CD4-positive, alpha-beta T cell treated with Interleukin-21 for 1 hour (primary cell): ENCODE results near the gene P3H3.
A peak's percentile ranks its signal among the peaks of the same experiment; 100 is the strongest.
"Not testable (repeated sequence)": the region's sequence is repeated elsewhere in the genome, so short reads cannot be mapped to it uniquely, and the experiment has no call there.

Experiments
- DNase-seq: peaks from one replicate; pipeline ENCODE4 v3.0.0-alpha.2; 2020

The P3H3 gene

DNA sequence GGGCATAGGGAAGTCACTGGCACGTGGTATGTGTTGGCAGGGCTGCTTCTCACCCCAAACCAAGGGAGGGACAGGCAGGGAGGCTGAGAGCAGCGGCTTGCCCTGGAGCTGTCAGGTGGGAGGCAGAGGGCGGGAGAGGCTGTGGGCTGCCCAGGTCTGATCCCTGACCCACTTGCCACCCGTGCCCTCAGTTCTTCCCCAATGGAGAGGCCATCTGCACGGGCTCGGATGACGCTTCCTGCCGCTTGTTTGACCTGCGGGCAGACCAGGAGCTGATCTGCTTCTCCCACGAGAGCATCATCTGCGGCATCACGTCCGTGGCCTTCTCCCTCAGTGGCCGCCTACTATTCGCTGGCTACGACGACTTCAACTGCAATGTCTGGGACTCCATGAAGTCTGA, 17.2 kb downstream of the P3H3 start:
- DNase-seq, result no peak

DNA sequence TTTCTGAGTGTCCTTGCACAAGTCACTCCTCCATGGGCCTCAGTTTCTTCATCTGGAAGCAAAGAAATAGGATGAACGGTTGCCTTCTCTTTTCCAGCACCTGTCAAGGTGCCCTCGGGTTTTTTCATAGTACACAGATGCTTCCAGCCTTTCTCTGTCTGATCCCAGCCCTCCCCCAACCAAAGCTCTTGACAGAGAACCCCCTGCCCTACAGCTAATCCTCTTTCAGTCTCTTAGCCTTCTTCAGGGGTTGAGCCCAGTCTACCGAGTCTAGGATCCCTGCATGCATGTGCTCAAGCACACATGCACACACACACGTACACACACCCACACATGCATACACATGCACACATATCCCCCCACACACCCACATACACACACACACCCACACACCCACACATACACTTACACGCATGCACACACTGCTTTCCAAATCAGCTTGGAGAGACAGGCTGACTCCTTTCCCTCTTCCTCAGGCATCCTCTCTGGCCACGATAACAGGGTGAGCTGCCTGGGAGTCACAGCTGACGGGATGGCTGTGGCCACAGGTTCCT, 18.2 kb downstream of the P3H3 start:
- DNase-seq, result no peak

DNA sequence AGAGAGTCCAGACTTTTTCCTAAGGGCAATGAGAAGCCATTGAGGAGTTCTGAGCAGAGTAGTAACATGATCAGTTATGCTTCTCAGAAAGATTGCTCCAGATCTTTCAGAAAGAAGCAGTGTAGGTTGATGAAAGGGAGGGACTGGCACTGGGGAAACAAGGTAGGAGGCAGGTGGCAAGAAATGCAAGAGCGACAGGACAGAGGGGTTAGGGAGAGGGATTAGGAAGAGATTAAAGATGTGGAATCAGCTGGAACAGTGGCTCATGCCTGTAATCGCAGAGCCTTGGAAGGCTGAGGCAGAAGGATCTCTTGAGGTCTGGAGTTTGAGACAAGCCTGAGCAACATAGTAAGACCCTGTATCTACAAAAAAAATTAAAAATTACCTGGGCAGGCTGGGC, 19.5 kb downstream of the P3H3 start:
- no peak for DNase-seq

DNA sequence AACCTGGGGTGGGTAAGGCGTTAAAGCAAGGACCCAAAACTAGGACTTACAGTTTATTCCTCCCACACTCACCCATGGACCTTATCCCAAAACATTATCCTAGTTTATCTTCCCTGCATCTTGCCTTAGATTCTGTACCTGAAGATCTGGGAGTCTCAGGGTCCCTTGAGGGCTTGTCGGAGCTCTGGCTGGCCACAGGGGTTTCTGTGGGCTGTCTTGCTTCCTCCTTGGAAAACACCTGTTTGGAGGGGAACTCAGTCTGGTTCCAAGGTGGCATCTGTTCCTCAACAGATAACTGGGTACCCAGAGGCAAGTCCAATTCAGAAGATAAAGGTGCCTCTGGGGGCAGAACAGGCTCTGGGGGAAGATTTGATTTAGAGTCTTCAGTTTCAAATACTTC, 21.2 kb downstream of the P3H3 start:
- no peak for DNase-seq

DNA sequence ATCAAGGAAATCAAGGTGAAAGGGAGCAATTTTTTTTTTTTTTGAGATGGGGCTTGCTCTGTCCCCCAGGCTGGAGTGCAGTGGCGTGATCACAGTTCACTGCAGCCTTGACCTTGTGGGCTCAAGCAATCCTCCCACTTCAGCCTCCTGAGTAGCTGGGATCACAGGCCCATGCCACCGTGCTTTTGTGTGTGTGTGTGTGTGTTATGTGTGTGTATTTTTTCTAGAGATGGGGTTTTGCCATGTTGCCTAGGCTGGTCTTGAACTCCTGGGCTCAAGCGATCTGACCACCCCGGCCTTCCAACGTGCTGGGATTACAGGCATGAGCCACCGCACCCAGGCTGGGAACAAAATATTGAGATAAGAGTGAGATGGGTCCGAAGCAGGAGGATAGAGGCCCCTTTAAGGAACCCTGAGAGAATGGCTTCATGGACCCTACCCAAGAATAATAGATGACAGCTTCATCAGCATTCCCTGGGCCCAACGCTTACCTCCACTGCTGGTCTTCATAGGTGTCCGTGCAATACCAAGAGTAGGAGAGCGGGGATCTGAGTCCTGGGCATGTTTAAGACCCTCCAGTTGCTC, 21.9 kb downstream of the P3H3 start:
- no peak for DNase-seq

DNA sequence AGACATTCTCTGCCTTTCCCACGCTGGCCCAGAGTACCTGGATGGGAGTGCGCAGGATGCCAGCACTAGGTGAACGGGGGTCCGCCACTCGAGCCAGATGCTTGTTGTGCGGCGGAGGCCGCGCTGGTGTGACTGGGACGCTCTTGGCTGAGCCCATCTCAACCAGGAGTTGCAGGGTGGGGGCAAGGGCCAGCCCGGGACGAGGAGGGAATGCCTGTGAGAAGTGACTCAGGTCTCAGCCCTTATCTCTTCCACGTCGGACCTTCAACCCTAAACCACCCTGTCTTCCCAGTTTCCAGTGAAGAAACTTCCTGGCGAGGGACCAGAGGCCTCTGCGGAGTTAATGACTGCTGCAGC, 22.6 kb downstream of the P3H3 start:
- DNase-seq, result no peak

DNA sequence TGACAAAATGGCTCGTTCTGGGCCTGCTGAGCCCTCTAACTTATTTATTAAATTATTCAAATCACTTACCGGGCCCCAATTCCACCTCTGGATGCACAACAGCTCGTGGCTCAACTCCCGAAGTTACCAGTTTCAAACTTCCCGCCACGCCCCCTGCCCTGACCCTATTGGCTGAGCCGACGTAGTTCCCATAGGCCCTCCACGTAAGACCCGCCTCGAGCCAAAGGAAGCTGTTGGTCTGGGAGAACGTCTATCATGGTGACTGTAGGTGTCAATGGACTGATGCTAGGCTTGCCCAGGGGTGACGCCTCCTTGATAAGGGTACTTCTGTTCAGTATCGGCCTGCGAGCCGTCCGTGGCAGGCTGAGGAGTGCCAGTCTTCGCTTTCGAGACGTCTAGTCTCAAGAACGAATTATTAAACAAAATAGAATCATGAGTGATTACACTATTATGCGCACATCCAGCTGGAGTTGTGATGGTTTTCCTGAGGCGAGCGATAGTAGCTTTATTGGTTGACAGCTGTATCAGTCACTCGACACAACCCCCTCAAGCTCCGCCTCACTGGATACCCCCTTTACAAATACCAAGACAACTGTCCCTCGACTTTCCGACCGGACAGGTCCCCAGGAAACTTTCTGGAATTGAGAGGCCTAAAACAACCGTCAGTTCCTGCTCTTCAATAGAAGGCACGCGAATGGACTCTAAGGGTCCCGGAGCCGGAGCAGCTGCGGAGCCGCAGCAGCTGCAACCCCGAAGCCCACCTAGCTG, 23.1 kb downstream of the P3H3 start, which contains the start of gene CDCA3:
Gene CDCA3 (minus strand): TSS at position 134 of the 768 bp plus-strand sequence. CDS start 334 bp downstream, outside the sequence.
- DNase-seq, result peak; percentile 97

DNA sequence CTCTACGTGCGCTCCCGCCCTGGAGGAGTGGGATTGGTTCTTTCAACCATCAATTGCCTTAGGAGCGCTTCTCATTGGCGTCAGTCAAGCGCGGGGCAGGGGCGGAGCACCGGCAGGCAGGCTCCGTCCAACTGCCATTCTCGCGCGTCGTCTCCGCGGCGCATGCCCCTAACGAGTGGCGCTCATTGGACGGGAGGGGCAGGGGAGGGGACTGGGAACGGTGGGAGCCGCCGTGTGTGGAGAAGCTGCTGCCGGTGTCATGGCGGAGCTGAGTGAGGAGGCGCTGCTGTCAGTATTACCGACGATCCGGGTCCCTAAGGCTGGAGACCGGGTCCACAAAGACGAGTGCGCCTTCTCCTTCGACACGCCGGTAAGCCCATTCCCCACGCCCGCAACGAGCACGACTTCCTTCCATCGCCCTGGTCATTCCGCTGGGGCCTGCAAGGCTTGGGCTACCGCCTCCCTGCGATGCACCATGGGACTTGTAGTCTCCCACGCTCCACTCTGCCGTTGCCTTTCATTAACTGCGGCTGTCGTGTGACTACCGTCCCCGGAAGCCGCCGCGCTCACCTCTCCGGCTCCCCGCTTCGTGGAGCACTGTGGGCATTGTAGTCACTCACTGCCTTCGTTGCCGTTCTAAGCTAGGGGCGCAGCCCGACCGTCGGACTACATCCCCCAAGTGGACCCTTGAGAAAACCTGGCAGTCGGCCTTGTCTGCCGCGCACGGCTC, 23.9 kb downstream of the P3H3 start, which contains the start of gene USP5:
Gene USP5 (plus strand): TSS at position 230 of the 730 bp plus-strand sequence. CDS start 30 bp downstream, at position 260.
- DNase-seq, result peak; percentile 99

DNA sequence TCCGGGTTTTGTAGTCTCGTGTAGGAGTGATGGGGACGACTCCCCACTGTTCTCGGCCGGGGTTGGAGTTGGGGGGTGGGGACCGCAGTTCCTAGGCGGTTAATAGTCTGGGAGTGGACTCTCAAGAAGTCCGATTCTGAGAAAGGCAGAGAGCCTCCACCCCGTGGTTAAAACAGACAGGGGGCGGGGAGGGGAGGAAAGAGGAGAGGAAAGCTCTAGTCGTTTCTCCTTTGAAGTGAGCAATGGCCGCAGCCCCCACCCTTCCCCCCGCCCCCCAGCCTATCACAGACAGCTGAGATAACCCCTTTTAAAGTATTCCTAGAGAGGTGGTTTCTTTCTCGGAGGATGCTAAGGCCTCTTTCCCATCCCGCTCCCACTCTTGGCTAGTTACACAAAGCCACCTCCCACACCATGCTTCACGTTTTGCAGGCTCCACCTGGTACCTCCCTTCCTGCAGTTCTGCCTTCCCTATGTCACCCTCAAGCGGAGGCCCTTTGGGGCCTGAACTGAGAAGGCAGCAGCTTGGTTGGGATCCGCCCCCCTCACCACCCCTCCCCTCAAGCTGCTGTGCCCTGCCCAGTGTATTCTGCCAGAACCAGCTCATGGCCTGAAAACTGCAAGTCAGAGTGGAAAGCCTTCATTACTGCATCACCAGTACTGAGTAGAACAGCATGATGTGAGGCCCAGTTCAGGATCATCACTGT, 24.6 kb downstream of the P3H3 start:
- peak; percentile 73 for DNase-seq

DNA sequence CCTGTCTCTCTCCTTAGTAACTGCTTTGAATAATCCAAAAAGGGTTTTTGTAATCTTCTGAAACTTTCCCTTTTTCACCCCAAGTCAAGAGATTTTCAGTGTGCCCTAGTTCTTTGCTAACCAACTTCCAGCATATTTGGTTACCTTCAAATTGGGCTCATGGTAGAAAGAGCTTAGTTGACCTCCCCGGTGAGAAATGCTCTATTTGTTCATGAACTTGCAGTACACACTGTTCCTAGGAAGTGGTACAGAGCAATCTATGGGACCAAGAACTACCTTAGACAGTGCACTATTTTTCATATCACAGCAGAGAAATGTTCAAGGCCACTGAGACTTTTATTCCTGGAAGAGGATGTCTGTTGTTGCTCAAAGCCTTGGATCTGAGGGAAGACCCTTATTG, 25.4 kb downstream of the P3H3 start:
- no peak for DNase-seq

DNA sequence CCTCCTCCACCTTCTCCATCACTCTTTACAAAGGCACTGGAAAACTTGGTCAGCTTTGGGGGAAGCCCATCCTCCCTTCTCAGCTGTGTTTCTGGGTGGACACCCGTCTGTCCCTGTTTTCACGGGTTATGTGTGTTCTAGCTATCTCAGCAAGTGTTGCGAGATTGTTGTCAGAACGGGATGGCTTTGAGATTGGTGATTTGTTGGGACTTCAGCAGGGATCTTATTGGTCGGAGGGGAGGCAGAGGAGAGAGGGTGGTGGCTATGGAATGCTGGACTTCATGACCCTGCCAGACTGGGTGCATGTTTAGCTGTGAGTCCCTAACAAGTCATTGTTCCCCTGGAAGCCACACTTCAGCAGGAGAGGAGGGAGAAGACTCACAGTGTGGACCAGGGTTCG, 25.8 kb downstream of the P3H3 start:
- no peak for DNase-seq

DNA sequence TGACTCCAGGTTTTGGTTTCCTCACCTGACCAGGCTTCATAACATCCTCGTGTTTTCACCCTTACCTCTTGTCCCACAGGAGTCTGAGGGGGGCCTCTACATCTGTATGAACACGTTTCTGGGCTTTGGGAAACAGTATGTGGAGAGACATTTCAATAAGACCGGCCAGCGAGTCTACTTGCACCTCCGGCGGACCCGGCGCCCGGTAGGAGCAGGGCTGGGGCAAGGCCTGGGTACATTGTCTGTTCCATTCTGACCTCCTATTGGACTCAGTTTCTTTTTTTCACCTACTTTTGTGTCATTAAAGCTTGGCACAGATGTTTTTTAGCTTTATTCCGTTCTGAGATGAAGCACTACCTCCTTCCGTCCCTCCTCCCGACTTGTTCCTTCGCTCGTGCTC, 27.1 kb downstream of the P3H3 start:
- no peak for DNase-seq

DNA sequence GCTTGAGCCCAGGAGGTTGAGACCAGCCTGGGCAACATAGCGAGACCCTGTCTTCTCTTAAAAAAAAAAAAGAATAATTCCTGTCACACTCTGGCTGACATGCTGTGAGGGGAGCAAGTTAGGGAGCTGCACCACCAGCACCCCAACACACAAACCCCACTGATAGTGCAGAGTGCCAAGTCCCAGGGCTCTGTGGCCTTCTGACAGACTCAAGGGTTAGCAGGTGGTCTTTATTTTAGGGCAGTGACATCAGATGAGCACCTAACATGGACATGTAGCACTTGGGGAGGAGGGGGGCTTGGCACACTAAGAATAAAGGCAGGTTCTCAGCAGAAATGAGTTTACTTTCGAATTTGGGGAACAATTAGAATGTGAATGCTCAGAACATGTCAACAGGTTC, 30.6 kb downstream of the P3H3 start:
- no peak for DNase-seq

DNA sequence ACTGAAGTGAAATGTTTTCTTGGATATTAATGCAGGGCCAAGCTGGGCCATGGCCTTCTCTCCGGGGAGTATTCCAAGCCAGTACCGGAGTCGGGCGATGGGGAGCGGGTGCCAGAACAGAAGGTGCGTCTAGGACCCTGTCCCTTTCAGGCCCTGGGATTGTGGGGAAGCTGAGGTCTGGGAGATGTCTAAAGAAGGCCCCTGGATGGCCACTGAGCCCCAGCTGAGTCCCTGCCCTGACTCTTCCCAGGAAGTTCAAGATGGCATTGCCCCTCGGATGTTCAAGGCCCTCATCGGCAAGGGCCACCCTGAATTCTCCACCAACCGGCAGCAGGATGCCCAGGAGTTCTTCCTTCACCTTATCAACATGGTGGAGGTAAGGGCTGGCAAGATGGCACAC, 31.9 kb downstream of the P3H3 start:
- DNase-seq, result no peak

DNA sequence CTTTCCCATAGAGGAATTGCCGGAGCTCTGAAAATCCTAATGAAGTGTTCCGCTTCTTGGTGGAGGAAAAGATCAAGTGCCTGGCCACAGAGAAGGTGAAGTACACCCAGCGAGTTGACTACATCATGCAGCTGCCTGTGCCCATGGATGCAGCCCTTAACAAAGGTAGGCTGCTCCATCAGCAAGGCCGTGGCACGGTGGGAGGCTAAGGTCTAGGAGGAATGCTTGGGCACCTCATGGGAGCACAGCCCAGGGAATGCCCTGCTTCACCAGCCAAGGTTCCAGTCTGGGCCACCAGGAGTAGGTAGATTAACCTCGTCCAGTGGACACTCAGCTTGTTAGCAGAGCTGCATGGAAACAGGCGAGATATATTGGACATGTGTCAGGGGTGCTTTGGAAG, 32.7 kb downstream of the P3H3 start:
- no peak for DNase-seq

DNA sequence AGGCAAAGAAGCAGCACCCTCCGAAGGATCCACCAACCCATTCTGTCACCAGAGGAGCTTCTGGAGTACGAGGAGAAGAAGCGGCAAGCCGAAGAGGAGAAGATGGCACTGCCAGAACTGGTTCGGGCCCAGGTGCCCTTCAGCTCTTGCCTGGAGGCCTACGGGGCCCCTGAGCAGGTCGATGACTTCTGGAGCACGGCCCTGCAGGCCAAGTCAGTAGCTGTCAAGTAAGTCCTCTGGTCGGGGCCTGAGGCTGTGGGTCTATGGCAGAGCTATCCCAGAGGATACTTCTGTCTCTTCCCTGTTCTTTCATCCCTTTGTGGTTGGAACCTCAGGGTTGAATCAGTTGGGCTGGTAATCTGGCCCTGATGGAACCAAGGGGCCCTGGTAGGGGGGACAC, 33.2 kb downstream of the P3H3 start:
- no peak for DNase-seq

DNA sequence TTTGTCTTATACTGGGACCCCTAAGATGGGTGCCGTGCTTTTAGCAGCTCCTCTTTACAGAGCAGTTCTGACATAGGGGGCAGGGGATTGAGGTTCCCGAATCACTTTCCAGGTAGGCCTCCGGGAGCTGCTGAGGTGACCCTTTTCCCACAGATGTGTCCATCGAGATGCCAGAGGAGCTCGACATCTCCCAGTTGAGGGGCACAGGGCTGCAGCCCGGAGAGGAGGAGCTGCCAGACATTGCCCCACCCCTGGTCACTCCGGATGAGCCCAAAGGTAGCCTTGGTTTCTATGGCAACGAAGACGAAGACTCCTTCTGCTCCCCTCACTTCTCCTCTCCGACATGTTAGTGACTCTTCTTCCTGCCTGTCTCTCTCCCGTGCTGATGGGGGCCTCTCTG, 34.8 kb downstream of the P3H3 start:
- no peak for DNase-seq

DNA sequence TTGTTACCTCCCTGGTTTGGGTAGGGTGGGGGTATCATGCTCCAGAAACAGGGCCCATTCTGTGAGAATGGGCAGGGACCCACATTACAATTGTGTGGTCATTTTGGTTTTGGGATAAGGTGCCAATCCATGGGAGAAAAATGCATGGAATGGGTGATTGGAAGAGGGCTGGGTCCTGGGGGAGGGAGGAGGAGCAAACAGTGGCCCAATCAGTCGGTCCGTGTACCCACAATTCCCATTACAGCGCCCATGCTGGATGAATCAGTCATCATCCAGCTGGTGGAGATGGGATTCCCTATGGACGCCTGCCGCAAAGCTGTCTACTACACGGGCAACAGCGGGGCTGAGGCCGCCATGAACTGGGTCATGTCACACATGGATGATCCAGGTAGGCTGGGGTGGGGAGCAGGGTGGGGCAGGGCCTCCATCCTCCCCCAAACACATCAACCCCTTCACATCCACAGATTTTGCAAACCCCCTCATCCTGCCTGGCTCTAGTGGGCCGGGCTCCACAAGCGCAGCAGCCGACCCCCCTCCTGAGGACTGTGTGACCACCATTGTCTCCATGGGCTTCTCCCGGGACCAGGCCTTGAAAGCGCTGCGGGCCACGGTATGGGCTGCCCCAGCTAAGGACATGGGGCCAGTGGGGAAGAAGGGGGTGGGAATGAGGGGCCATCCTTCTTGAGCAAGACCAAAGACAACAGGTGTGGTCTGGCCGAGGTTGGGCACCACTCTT, 35.5 kb downstream of the P3H3 start:
- no peak for DNase-seq

DNA sequence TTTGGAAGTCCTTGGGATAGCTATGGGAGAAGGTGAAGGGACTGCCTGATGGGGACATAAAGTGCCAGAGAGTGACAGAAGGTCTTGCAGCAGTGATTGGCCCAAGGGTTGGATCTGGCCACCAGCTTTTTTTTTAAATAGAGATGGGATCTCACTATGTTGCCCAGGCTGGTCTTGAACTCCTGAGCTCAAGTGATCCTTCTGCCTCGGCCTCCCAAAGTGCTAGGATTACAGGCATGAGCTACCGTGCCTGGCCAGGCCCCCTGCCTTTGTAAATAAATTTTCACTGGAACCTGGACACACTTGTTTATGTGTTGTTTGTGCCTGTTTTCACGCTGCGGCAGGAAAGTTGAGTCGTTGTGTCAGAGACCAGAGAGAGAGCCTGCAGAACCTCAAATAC, 37.1 kb downstream of the P3H3 start:
- not testable (repeated sequence) for DNase-seq

DNA sequence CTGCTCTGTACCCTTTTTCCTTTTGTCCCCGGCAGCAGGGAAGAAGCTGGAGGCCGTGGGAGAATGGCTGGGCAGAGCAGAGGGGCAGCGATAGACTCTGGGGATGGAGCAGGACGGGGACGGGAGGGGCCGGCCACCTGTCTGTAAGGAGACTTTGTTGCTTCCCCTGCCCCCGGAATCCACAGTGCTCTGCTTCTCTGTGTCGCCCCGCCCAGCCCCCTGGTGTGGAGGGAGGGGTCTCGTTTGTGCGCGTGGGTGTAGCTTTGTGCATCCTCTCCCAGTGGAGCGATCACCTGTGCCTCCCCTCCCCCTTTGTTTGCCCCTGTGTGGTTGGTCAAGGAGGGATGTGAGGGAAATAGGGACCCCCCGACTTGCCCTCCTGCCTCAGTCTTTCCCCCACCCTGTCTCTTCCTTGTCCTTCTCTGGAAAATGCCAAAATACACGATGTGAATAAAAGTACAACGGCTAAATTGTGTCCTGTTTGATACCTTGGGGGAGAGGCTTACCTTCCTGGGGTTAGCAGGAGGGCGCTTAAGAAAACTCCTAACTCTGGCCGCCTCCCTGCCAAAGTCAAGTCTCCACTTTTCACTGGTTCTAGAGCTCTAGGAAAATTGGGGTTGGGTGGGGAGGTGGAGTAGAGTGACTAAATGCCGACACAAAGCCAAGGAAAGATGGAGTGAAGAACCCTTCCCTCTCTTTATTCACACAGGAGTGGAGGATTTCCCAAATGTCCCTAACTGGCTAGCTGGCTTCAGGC, 38.1 kb downstream of the P3H3 start:
- no peak for DNase-seq

DNA sequence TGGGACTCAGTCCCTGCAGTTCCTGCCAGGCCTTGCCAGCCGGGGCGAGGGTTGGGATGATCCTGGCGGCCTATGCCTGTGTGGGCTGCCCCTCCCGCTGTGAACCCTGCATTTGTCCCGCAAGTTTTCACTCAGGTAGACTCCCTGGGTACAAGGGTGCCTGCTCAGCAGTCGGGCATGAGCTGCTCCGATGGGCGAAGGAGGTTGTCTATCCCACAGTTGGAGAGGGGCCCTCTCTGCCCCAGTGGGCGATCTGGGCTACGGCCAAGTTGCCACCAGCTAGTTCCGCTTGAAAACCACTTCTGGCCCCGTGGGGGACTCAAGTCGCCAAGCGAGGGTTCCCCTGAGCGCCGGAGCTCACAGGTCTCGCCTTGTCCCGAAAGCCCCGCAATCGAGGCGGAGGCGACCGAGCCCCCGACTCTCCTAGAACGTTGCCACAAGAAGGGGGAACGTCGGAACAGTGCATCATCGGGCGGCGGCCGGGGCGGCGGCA, 38.8 kb downstream of the P3H3 start:
- DNase-seq, result no peak
